HFF-Myc (cell line): ENCODE data around the gene HGF.

Experiments used
- DNase-seq: peaks from one replicate; pipeline ENCODE4 v3.0.0-alpha.2; 2011; ENCODE audit warnings: low read depth; ENCODE audit errors: extremely low read depth
- H3K4me3 ChIP-seq: replicated peaks from 2 replicates; pipeline ENCODE4 v1.5.1; 2011; ENCODE audit warnings: low read depth, mild to moderate bottlenecking, control low read depth, low read length
- TF ChIP-seq, protein P1 (sequence below): IDR thresholded peaks from 2 replicates; pipeline ENCODE4 v1.5.1; 2012; ENCODE audit warnings: mild to moderate bottlenecking, low read depth, low read length, control low read depth; ENCODE audit errors: missing control alignments

HGF gene

DNA sequence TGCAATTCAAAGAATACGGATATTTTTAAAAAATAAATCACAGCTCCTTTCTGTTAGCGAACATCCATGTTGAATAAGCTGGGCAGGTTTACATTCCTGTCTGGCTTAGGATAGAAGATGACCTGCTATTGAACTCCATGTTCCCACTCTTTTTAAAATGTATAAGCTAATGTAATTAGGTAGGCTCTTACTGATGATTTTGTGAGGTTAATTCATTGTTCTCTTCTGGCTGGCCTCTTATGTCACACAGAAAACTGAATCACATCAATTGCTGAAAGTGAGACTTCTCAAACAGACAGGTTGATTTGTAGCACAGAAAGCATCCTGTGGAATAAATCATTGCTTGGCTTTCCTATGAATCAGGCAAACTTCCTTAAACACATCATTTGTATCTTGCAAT, 24.2 kb downstream of the HGF start:
- H3K4me3 ChIP-seq = no peak overlapping the region
- DNase-seq = no peak
- TF ChIP-seq, protein P1, sequence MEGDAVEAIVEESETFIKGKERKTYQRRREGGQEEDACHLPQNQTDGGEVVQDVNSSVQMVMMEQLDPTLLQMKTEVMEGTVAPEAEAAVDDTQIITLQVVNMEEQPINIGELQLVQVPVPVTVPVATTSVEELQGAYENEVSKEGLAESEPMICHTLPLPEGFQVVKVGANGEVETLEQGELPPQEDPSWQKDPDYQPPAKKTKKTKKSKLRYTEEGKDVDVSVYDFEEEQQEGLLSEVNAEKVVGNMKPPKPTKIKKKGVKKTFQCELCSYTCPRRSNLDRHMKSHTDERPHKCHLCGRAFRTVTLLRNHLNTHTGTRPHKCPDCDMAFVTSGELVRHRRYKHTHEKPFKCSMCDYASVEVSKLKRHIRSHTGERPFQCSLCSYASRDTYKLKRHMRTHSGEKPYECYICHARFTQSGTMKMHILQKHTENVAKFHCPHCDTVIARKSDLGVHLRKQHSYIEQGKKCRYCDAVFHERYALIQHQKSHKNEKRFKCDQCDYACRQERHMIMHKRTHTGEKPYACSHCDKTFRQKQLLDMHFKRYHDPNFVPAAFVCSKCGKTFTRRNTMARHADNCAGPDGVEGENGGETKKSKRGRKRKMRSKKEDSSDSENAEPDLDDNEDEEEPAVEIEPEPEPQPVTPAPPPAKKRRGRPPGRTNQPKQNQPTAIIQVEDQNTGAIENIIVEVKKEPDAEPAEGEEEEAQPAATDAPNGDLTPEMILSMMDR = no peak

DNA sequence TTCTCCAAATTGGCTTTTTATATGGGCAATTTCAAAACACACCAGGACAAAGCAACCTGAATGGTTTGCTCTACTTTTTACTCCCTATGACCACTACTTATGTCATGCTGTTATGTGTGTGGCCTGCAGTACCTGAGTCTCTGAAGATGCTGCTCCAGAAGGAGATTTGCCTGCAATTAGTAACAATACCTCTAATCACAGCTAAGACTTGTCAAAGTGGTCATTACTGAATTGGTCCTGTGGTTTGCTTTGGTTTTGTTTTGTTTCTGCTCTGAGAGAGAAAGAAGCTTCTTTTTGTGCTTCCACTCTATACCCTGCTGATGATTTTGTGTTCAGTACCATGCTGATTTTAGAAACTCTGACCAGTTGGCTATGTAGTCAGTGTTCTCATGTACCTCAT, 25.5 kb downstream of the HGF start:
- TF ChIP-seq, protein P1 = no peak
- DNase-seq = no peak
- H3K4me3 ChIP-seq = no peak overlapping the region

DNA sequence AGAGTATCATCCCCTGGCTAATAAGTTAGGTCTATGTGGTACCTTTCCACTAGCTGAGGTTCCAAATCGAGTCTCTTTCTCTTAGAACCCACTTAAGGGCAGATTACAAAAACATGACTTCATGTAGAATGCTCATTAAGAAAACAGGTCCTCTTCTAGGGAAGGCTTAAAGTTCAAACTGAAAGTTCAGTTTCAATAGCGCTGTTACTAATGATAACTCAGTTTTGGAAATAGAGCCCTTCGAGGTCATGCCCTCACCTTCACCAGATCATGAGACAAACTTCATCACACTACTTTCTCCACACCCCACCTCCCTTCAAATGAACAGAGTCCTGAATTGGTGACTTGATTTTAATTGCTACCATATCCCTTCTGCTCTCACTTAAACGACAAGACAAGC, 26.2 kb downstream of the HGF start:
- TF ChIP-seq, protein P1 = no peak
- DNase-seq = no peak
- H3K4me3 ChIP-seq = no peak overlapping the region

DNA sequence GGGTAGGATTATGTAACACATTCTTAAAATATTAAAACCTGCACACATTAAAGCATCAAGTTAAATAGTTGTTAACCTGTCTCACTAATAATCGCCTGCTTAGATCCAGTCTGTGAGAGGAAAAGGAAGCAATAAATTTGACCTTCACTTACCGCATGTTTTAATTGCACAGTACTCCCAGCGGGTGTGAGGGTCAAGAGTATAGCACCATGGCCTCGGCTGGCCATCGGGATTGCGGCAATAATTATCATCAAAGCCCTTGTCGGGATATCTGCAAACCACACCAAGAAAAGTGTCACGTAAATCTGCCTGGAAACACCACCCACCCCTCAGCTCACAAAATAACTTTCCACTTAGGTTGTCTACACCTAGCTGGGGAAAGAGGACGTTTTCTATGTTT, 26.6 kb downstream of the HGF start:
- no peak for DNase-seq
- TF ChIP-seq, protein P1 = no peak
- H3K4me3 ChIP-seq = no peak overlapping the region

DNA sequence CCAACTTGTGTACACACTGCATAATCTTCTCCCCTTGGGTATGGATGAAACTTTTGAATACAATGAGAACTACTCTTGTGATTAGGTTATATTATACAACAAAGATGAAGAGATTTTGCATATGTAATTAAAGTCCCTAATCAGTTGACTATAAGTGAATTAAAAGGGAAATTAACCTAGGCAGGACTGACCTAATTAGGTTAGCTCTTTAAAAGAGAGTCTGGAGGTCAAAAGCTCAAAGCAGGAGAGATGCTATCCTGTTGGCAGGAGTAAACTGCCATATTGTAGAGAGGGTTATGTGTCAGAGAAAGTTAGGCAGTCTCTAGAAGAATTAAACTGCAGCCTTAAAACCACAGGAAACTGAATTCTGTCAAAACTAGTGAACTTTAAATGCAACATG, 29.4 kb downstream of the HGF start:
- no peak for DNase-seq
- H3K4me3 ChIP-seq = no peak overlapping the region
- TF ChIP-seq, protein P1 = no peak

DNA sequence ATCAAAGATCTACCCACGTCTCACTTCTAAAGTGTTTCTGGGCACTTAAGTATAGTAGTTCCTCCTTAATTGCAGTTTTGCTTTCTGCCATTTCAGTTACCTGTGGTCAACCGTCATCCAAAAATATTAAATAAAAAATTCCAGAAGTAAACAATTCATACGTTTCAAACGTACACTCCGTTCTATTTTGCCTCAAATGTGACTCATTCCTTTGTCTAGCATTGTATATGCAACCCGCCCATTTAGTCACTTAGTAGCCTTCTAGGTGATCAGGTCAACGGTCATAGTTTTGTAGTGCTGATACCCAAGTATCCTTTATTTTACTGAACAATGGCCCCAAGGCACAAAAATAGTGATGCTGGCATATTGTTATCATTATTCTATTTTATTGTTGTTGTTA, 33.8 kb downstream of the HGF start:
- DNase-seq = no peak
- H3K4me3 ChIP-seq = no peak overlapping the region
- TF ChIP-seq, protein P1 = no peak

DNA sequence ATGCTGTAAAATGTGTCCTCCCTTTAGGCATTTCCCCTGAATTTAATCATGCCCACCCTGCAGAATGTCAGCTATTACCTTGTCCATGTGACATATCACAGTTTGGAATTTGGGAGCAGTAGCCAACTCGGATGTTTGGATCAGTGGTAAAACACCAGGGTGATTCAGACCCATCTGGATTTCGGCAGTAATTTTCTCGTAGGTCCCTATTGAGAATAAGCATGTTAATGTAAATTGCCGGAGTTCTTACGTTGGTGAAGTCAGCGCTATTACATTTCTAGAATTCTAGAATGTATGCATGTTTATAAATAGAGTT, 44.1 kb downstream of the HGF start:
- peak; percentile 89 for DNase-seq
- TF ChIP-seq, protein P1 = no peak
- H3K4me3 ChIP-seq = no peak overlapping the region
